Smooth muscle cell of the pulmonary artery (primary cell): ENCODE data around the gene RPS17. TPM values are rescaled to one million over a fixed set of nuclear protein-coding genes. Genes with fewer than 3 reads are reported as not detected.

ENCODE experiments used
- total RNA-seq: library from RNA; depleted of rRNA; stranded (reverse); fragments of >200 nt; gene quantifications from 2 replicates; pipeline ENCODE4 v1.2.3, GENCODE V29; 2014

The RPS17 gene
- 1,235 and 1,254 TPM in 2 replicates for total RNA-seq

GRCh38 chr15:82540055-82540983, at the start of gene RPS17:
Gene RPS17, minus strand, starts transcription at chr15:82540457. Its CDS starts 29 bp downstream, at chr15:82540428.

Other genes with a start within 250 kb of the RPS17 start
- gene GOLGA6L10, start 191.0 kb downstream of the RPS17 start, total RNA-seq, result 0.85 and 1.3 TPM in 2 replicates
- 1.5 and 2.2 TPM in 2 replicates for gene GOLGA6L9, start 110.6 kb downstream of the RPS17 start, total RNA-seq
- gene CPEB1, start 106.9 kb upstream of the RPS17 start, total RNA-seq, result 9.0 and 14.1 TPM in 2 replicates
- gene AP3B2, start 169.4 kb upstream of the RPS17 start, total RNA-seq, result 0.10 and 0.39 TPM in 2 replicates